Measurements from ENCODE around the gene ZNF563. TPM values are rescaled to one million over a fixed set of nuclear protein-coding genes. Genes with fewer than 3 reads are reported as not detected.
"Not testable (repeated sequence)": the region's sequence is repeated elsewhere in the genome, so short reads cannot be mapped to it uniquely, and the experiment has no call there.

Gene ZNF563
- total RNA-seq, 1 donor from 2014 or later, result 2.4 TPM

DNA sequence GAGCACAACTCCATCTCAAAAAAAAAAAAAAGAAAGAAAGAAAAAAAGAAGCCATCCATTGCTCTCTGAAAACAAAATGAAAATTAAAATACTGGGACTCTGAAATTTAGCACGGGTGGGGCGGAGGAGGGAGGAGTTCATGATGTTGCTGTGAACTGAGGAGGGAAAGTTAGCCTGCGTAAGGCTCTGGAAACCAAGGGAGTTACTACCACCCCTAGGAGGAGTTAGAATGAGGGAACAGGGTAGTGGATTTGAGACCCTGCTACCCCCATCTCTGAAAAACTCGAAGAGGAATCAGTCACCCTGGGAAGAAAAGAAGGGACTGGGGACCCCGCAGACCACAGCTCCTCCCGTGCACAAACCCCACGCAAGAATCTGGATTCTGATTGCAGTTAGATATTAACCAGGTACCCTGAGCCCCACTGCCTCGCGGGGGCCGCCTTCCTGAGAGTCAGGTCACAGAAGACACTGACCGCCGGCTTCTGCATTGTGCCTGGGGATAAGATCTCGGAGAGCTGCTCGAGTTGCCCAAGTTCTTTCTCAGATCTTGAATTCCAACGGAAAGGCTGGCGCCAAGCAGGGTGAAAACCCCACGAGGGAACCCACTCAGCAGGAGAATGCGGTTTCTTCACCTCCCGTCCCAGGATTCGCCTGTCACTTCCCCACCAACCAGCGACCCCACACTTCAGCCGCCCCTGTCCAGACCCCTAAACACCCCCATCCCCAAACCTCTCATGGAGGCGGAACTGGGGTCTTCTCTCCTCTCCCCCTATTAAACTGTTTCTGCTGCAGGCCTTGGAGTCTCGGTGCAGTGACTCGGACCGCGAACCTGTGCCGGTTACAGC, 31.2 kb upstream of the ZNF563 start:
- TF ChIP-seq, protein P1, sequence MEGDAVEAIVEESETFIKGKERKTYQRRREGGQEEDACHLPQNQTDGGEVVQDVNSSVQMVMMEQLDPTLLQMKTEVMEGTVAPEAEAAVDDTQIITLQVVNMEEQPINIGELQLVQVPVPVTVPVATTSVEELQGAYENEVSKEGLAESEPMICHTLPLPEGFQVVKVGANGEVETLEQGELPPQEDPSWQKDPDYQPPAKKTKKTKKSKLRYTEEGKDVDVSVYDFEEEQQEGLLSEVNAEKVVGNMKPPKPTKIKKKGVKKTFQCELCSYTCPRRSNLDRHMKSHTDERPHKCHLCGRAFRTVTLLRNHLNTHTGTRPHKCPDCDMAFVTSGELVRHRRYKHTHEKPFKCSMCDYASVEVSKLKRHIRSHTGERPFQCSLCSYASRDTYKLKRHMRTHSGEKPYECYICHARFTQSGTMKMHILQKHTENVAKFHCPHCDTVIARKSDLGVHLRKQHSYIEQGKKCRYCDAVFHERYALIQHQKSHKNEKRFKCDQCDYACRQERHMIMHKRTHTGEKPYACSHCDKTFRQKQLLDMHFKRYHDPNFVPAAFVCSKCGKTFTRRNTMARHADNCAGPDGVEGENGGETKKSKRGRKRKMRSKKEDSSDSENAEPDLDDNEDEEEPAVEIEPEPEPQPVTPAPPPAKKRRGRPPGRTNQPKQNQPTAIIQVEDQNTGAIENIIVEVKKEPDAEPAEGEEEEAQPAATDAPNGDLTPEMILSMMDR (IDR thresholded peaks at IDR 0.05; ENCODE audit: insufficient read depth, low read length, severe bottlenecking), result no peak
- Histone ChIP-seq H3K36me3 (ENCODE audit: control insufficient read depth, insufficient read depth, low read length) (no peaks in the 10 kb centered on the region), H3K27me3 (ENCODE audit: control insufficient read depth, insufficient read depth, low read length) (no peaks in the 10 kb centered on the region), H3K4me3 (ENCODE audit: low read depth, low read length) (peak overlapping the region; percentile 80)
- FAIRE-seq (no peak), DNase-seq (ENCODE audit: low read depth) (no peak)

DNA sequence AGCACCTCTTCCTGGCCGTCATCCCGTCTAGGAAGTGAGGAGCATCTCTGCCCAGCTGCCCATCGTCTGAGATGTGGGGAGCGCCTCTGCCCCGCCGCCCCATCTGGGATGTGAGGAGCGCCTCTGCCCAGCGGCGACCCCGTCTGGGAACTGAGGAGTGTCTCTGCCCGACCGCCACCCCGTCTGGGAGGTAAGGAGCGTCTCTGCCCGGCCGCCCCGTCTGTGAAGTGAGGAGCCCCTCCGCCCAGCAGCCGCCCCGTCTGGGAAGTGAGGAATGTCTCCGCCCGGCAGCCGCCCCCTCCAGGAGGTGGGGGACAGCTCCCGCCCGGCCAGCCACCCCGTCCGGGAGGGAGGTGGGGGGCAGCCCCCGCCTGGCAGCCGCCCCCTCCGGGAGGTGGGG, 28.8 kb upstream of the ZNF563 start:
- not testable (repeated sequence) for H3K4me3 ChIP-seq (ENCODE audit: low read depth, low read length); H3K36me3 ChIP-seq (ENCODE audit: control insufficient read depth, insufficient read depth, low read length); FAIRE-seq; DNase-seq (ENCODE audit: low read depth); H3K27me3 ChIP-seq (ENCODE audit: control insufficient read depth, insufficient read depth, low read length)

DNA sequence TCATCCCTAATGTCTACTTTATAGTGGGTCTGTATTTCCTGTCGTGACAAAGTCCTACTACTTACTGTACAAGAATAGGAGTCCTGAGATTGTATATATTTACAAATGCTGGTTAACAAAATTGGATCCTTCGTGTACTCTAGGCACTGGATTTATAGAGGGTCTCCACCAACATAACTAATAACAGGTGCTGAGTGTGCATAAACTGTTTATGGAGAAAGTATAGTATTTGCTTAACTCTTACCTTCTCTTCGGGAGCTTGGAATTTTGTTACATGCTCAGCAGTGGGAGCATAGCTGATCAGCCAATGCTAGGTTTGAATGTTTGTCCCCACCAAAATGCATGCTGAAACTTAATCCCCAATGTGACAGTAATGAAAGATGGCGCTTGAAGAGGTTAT, 19.9 kb upstream of the ZNF563 start:
- TF ChIP-seq, protein P1 (IDR thresholded peaks at IDR 0.05; ENCODE audit: insufficient read depth, low read length, severe bottlenecking), result no peak
- Histone ChIP-seq H3K4me3 (ENCODE audit: low read depth, low read length) (no peak overlapping the region), H3K36me3 (ENCODE audit: control insufficient read depth, insufficient read depth, low read length) (peaks cover 1% of the 10 kb centered on the region), H3K27me3 (ENCODE audit: control insufficient read depth, insufficient read depth, low read length) (no peaks in the 10 kb centered on the region)
- no peak for FAIRE-seq
- no peak for DNase-seq (ENCODE audit: low read depth)

DNA sequence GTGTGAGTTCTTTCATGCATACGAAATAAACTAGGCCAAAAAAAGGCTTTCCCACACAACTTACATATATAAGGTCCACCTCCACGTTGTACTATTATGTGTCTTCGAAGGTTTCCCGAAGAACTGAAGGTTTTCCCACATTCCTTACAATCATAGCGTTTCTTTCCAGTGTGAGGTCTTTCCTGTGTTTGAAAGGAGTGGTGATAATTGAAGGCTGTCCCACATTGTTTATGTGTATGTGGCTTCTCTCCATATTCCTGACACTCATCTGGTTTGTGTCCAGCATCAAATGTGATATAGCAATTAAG, 17.4 kb upstream of the ZNF563 start:
- no peak for DNase-seq (ENCODE audit: low read depth)
- no peak overlapping the region for H3K4me3 ChIP-seq (ENCODE audit: low read depth, low read length)
- no peaks in the 10 kb centered on the region for H3K27me3 ChIP-seq (ENCODE audit: control insufficient read depth, insufficient read depth, low read length)
- H3K36me3 ChIP-seq (ENCODE audit: control insufficient read depth, insufficient read depth, low read length), result peaks cover 1% of the 10 kb centered on the region
- TF ChIP-seq, protein P1 (IDR thresholded peaks at IDR 0.05; ENCODE audit: insufficient read depth, low read length, severe bottlenecking), result no peak
- peak; percentile 7 for FAIRE-seq

DNA sequence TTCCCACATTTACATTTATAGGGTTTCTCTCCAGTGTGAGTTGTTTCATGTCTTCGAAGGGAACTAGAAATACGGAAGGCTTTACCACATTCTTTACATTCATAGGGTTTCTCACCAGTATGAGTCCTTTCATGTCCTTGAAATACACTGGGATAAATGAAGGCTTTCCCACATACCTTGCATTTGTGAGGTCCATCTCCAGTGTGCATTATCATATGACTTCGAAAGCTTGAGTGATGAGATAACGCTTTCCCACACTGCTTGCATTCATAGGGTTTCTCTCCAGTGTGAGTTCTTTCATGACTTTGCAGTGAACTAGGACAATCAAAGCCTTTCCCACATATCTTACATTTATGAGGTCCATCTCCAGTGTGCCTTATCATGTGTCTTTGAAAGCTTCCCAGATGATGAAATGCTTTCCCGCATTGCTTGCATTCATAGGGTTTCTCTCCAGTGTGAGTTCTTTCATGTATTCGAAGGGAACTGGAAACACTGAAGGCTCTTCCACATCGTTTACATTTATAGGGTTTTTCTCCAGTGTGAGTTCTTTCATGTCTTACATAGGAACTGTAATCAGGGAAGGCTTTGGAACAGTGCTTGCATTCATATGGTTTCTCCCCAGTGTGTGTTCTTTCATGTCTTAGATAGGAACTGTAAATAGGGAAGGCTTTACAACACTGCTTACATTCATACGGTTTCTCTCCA, 16.9 kb upstream of the ZNF563 start:
- TF ChIP-seq, protein P1 (IDR thresholded peaks at IDR 0.05; ENCODE audit: insufficient read depth, low read length, severe bottlenecking), result no peak
- peaks cover 1% of the 10 kb centered on the region for H3K36me3 ChIP-seq (ENCODE audit: control insufficient read depth, insufficient read depth, low read length)
- no peaks in the 10 kb centered on the region for H3K27me3 ChIP-seq (ENCODE audit: control insufficient read depth, insufficient read depth, low read length)
- no peak for DNase-seq (ENCODE audit: low read depth)
- peak; percentile 97 for FAIRE-seq
- no peak overlapping the region for H3K4me3 ChIP-seq (ENCODE audit: low read depth, low read length)

DNA sequence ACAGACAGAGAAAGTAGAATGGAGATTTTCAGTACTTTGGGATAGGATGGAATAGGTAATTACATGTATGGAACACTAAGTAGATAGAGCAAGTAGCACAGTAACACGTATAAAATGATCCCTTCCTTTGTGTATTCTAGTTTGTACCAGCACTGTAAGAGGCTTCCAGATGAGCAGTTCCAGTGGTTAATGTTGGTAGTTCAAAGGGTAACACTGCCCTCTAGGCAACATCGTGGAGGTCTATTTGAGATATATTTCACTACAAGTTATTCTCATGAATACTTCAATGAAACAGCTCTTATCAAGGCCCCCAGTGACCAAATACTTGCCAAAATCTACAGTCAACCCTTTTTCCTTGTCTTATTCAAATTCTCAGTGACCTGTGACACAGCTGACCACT, 13.5 kb upstream of the ZNF563 start:
- FAIRE-seq, result no peak
- TF ChIP-seq, protein P1 (IDR thresholded peaks at IDR 0.05; ENCODE audit: insufficient read depth, low read length, severe bottlenecking), result no peak
- H3K4me3 ChIP-seq (ENCODE audit: low read depth, low read length), result no peak overlapping the region
- H3K36me3 ChIP-seq (ENCODE audit: control insufficient read depth, insufficient read depth, low read length), result peaks cover 1% of the 10 kb centered on the region
- DNase-seq (ENCODE audit: low read depth), result no peak
- H3K27me3 ChIP-seq (ENCODE audit: control insufficient read depth, insufficient read depth, low read length), result no peaks in the 10 kb centered on the region
